Measurements from ENCODE around the gene ARHGAP1. TPM values are rescaled to one million over a fixed set of nuclear protein-coding genes. Genes with fewer than 3 reads are reported as not detected.

Gene ARHGAP1
- total RNA-seq, 1 donor from 2014 or later = 28.5 TPM

DNA sequence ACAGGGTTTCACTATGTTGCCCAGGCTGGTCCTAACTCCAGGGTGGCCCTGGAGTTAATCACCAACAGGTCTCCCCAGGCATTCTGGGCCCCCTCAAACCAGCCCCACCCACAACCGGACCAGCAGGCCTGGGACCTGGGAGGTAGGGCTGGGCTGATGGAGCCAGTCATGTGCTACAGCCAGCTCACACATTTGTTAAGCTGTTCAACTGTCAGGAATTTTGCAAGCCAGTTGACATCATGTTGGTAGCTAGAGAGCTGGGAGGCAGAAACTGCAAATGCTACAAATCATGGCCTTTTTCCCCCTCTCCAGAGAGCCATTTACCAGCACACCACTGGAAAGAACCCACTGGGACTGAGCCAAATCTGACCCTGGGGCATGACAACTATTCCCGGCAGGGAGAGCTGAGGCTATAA, 6.8 kb downstream of the ARHGAP1 start:
- no peak for DNase-seq

DNA sequence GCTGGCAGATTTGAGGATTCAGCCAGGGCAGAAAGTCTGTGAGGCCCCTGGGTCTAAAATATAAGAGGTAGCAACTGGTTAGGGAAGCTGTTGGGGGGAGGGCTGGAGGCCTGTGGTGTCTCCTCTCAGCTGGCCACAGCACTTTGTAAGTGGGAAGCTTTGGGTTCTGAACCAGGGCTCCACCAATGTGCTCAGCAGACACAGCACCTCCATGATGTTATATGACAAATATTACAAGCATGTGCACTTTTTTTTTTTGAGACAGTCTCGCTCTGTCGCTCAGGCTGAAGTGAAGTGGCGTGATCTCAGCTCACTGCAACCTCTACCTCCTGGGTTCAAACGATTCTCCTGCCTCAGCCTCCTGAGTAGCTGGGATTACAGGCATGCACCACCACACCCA, 8.0 kb downstream of the ARHGAP1 start:
- no peak for DNase-seq

DNA sequence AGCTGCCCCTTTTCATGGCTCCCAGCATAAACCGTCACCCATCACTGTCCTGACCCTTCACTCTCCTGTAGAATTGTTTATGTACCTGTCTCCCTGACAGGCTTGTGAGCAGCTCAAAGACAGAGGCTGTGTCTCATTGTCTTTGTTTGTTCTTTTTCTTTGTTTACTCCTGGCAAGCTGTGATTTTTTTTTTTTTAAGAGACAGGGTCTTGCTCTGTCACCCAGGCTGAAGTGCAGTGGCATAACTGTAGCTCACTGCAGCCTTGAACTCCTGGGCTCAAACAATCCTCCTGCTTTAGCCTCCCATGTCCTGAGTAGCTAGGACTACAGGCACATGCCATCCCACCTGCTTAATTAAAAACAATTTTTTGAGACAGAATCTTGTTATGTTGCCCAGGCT, 9.7 kb downstream of the ARHGAP1 start:
- DNase-seq = no peak

DNA sequence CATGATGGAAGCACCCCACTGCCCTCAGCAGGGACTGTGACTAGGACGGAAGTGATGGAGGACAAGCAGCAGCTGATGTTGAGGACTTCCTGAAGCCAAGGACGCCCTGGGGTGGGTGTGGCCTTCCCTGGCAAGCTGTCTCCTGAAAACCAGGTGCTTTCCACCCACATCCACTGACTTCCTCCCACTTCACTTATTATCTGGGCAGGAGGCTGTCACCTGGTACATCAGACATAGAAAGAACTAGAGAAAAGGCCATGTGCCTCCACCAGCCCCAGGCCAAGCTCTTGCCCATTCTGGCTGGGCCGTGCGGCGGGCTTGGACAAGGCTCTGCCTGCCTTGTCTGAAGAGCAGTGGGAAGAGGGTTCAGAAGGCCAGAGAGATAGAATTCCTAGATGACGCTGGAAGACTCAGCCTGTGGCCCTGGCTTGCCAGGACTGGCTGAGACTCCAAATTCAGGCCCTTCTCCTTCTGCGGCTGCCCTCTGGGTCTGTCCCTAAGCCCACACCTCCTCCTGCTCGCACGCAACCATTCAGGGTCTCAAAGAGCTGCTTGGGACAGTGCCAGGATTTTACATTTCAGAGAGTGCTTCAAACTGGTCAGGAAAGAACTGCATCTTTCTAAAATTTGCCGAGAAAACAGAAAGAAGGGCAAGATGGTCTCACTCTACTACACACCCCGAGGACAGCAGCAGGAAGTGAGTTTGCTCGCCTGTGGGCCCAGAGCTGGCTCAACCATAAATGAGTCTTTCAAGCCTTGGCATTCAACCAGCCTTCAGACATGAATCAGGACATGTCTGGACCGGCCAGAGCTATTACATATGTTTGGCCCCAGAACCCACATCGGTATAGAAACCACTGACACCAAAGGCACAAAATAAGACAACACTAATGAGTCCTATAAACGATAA, 13.3 kb downstream of the ARHGAP1 start:
- no peak for DNase-seq

DNA sequence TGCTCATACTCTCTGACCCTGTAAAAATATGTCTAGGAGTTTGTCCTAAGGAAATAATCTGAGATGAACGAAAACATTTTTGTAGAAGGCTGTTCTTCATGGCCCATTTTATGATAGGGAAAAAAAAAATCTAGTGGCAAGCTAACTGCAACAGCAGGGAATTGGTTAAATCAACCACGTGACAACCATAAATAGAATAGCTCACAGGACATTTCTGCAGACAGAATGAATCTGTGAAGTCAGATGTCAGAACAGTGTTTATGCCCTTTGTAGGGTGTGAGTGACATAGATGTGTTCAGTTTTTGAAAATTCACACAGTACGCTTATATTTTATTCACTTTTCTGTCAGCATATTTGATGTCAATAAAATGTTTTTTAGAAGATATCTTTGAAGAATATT, 16.1 kb downstream of the ARHGAP1 start:
- no peak for DNase-seq

DNA sequence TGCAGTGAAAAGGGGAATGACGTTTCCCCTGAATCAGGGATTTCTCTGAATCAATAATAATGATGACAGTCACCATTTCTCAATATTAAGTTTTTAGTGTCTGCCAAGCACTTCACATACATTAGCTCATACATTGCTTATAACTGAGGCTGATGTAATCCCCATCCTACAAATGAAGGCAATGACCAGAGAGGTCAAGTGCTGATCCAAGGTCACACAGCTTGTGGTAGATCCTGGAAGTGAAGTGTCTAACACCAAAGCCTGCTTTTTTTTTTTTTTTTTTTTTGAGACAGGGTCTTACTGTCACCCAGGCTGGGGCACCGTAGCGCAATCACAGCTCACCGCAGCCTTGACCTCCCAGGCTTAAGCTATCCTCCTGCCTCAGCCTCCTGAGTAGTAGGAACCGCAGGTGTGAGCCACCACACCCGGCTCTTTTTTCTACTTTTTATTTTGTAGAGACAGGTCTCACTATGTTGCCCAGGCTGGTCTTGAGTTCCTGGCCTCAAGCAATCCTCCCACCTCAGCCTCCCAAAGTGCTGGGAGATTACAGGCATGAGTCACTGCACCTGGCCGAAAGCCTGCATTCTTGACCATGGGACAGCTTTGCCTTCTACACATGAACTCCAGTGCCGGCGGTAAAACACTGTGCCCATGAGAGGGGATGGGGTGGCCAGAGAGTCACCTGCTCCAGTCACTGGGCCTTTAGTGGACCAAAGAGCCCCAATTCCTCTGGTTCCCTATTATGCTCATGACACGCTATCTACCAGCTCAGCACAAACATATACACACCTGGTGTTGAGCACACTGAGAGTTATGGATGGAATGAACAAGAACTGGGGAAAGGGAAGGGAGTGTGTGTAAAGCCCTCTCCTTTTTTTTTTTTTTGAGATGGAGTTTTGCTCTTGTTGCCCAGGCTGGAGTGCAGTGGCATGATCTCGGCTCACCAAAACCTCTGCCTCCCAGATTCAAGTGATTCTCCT, 17.4 kb downstream of the ARHGAP1 start:
- DNase-seq = no peak

DNA sequence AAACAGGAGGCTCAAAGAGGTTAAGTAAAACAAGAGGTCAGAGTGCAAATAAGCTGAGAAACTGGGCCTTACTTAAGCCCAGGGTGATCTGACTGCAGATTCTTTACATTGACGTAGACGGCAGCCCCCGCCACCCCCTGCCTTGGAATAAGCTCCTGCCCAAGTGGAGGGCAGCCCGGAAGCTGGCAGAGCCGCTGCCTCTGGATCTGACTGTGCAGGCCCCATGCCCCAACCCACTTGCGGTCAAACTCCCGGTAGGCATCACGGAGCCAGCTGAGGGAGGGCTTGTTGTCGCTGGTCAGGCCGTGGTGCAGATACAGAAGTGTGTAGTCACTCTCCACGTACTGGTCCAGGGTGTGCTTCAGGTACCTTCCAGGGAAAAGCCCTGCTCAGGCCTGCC, 18.6 kb downstream of the ARHGAP1 start:
- no peak for DNase-seq

DNA sequence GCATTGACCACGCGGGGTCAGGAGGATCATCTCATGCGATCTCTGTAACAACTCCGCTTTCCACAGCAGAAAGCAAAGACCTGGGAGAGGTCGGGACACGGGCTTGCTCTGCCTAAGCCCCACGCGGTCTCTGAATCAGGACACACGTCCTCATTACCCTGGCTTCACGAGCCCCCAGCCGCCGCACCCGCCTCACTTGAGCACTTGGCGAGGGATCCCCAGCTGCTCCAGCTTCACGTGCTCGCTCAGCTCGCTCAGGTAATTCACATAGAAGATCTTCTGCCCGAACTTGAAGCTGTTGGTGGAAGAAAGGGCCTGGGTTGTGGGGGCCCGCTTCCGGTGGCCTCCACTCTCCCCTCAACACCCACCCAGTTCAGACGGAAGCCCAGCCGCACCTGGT, 19.6 kb downstream of the ARHGAP1 start:
- no peak for DNase-seq

DNA sequence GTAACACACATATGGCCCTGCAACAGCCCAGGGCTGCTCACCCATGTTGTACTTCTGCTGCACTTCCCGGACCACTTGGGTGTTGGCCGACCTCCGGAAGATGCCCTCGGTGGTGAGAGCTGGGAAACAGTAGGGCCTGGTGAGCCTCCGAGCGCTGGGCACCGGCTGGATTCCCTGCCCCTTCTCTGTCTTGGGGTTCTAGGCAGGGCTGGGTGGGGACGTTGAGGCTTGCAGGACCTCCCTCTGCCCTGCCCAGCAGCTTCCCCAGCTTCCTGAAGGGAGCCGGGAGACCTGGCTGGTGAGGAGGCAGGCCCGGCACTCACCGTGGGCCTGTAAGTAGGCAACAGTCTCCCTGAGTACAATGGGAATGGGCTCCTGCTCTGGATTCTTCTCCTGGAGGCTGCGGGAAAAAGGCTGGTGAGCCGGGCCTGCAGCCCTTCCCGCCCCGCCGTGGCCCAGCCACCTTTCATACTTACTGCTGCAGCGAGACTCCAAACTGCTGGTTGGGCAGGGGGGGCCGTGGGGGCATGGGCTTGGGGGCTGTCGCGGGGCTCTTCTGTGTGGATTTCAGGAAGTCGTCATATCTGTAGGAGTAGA, 20.2 kb downstream of the ARHGAP1 start:
- DNase-seq = no peak

DNA sequence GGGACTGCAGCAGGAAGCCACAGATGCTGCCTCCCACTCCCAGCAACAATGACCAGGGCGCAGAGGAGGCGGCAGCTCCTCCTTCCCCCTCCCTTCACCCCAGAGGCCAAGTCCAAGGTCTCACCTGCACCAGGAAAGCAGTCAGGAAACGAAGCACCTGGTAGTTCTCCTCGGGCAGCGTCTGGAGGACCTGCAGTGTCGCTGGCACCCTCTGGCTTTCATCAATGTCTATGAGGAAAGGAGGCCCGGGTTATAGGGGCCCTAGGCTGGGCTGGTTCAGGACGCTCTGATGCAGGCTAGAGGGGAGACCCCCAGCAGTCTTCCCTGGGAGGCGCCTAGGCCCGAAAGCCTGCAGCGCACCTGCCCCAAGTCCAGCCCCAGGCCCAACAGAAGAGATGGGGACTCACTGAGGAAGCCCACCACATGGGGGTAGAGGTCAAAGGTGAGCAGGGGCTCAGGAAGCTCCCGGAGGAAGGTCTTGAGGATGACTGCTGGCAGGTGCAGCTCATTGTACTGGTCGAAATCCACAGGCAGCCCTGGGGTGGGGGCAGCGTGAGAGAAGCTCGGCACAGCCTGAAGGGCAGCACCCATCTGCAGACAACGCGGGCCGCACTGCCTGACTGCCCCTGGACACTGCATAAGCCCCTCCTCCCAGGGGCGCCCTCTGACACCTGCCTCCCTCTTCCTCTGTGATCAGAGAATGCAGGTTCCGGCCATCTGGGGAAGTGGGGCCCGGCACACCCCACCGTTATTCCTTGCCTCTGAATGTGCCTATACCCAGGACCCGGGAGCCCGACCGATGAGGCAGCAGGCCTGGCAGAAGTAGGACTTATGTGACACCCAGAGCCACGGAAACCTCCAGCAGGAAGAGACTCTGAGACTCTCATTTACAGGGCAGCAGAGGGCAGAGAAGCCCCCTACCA, 20.9 kb downstream of the ARHGAP1 start:
- DNase-seq = no peak

DNA sequence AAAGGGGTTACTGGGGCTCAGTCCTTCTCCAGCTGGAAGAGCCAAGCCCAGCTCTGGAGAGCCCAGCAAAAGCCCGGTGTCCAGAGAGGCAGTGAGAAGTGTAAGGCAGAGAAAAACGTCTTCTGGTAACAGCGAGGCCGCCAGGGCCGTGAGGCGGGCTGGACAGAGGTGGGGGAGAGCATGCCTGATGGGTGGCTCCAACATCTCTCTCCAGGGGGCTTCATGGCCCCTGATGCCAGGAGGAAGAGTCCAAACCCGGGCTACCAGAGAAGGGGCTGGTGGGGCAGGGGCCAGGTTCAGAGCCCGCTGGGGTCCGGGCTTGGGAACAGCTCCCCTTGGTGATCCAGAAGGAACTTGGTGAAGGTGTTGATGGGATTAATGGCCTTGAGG, 21.7 kb downstream of the ARHGAP1 start:
- no peak for DNase-seq

DNA sequence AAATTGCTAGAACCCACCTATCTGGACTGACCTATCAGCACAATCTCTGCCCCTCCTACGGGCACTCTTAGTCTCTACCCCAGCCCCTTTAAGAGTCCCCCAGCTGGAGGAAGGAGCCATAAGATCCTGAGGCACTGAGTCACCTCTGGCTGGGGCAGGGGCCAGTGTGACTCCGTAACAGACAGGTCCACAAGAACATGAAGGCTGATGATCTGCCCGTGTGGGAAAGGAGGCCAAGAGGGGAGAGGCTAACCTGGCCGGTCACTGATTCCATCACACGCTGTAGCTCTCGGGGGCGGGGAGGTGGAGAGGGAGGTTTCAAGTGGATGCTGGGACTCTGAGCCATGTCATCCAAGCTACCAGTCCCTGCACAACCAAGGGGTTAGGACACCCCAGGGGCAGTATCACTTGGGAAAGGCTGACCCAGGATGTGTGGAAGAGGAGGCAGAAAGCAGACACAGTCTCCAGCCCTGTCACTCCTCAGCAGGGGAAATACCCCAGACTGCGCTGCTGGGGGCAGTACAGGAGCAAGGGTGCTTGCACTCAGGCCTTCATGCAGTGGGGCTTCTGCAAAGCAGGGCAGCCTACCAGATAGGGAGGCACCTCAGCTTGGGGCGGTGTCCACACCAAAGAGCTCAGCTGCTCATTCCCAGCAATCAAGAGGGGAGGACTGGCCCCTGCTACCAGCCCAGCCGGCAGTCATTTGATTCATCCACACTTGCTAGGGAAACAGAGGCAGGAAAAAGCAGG, 22.3 kb downstream of the ARHGAP1 start:
- no peak for DNase-seq

DNA sequence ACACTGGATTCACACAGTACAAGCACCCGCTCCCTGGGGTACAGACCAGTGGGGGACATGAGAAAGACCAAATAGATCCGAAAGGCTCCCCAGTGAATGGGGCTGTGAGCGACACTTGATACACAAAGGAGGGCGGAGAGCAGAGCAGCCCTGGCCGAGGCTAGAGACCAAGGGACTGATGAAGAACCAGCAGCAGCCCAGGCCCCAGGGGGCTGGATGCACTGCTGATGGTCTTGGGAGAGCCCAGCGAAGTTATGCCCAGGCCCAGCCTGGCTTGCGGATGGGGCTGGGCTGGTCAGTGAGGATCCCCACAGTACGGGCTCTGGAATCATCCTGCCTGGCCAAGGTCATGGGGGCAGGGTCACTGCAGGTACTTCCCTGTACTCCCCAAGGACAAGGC, 23.2 kb downstream of the ARHGAP1 start:
- no peak for DNase-seq

DNA sequence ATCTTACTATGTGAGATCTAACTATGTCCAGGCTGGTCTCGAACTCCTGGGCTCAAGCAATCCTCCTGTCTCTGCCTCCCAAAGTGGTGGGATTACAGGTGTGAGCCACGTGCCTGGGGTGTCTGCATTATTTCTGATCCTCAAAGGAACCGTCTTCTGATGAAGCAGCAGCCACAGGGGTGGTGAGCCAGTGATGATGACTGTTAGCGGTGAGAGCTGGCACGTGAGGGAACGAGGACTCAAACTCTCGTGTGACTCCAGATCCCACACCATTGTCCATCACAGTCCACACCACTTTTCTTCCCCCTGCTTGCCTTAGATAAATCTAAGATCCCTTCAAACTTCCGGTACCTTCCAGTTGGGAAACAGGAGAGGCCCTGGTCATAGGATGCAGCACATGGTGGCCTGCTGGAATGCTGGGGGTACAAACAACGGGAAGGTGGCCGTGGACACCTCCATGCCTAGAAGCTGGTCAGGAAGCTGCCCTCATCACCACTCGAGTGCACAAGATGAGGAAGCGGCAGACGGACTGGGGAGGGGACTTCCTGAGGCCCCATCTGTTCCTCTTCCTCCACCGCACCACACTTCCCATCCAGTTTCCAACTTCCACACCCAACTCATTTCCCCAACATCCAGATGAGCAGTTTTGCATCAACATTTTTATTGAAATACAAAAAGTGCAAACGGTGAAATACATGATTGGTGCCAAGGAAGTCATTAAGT, 23.8 kb downstream of the ARHGAP1 start:
- DNase-seq = no peak

DNA sequence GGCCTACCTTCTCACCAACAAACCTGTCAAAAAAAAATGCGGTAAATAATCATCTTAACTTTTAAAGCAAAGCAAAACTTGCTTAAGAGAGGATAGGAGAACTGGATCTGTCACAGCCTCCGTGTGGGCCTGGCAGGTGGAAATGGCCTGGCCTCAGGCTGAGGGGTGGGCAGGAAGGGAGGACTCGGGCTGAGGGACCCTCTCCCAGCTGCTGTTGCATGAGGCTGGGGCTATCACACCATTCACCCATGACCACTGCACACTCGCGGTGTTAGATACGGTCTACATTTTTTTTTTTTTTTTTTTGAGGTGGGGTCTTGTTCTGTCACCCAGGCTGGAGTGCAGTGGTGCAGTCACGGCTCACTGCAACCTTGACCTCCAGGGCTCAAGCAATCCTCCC, 24.5 kb downstream of the ARHGAP1 start:
- no peak for DNase-seq

DNA sequence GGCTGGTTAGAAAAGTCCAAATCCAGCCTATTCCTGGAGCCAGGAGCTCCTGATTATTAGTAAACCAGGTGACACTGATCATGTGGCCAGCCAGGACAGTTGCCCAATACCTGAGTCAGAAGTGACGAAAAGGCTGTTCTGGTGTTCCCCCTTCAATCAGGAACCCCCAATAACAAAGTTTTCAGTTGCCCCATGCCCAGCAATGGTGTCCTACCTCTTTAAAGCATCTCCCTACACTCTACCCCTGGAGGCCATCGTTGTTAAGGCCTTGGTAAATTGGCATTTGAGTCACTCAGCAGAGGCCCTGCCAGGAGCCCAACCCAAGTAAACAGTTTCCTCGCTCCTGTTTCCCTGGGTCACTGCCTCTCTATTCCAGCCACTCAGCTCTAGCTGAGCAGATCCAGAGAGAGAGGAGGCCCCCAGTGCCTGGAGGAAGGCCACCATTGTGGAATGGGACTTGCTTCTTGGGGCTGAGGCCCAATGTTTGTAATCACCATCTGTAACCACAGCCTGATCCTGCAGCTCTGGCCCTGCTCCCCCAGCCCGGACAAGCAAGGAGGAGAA, 25.0 kb downstream of the ARHGAP1 start:
- no peak for DNase-seq

DNA sequence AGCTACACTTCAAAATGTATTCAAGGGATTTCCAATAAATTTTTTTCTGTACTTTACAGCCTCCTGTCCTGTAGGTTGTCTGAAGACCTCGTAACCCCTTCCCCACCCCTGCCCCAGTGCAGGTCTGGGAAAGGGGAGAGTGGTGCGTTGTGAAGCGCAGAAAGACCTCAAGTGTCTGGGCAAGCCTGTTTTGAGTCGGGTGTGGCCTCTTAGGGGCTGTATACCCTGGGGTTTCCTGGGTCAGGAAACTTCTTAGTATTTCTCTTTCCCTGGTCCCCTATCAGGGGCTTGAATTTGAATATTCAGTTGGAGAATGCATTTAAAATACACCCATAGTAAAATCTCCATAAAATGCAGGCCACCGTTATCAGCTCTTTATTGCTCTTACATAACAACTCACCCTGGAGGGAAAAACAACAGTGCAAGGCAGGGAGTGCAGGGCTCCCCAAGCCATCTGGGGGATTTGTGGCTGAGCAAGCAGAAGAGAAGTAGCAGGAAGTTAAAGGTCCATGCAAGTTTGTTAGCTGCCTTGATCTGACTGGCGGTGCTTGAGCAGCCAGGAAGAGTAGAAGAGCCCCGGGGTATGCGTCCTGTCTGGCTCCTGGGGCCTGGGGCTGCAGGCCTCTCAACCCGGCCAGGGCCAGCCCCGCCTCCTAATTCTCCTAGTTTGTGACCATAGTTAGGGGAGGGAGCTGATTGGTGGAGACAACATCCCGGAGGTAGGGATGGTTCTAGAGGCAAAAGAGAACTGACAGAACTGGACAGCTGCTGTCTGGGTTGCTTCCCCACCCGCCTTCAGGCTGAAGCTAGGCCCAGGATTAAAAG, 25.7 kb downstream of the ARHGAP1 start:
- no peak for DNase-seq

DNA sequence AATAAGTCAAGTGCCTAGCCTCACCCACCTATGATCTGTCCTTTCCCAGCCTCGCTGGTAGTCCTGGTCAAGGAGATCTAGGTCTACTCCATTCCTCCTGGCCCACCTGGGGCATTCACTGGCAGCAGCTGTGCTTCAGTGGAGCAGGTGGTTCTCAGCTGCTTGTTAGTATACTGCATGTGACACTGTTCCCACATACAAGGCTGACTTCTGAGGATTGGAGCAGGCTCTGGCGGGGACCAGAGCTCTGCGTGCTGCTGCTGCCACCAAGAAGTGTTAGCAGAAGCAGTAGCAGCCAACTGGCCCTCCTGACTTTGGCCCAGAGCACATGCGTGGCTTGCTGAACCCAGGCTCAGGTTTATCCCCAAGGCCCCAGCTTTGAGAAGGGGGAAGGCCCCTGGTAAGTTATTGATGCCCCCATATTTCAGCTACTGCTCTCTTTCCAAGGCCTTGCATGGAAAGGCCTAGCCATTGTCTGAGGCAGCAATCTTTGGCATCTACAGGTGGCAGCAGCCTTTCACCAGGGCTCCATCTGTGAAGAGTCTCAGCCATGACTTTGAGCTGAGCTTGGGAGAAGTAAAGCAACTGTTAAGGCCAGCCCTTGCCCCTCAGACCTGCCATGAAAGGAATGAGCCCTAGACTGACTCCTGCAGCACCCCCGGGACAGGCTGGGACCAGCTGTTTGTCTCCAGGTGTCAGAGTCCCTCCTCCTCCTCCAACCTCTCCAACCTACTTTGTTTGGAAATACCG, 26.5 kb downstream of the ARHGAP1 start:
- no peak for DNase-seq
